Peyer's patch (tissue), 4 donors: Measurements from ENCODE around the gene AK5.

Experiments
- CTCF ChIP-seq, 6 experiments: fragments of 450-650 bp in 4 of 6; fragments of 200-600 bp in 2 of 6; sonication (generic) in 1 of 6; IDR thresholded peaks; one replicate each; pipeline ENCODE4 v1.5.1; 2017 to 2019; ENCODE audit warnings: antibody characterized with exemption in 6 of 6, mild to moderate bottlenecking in 3 of 6, moderate library complexity in 1 of 6
- POLR2A ChIP-seq, 2 donors: fragments of 450-650 bp; IDR thresholded peaks; one replicate each; pipeline ENCODE4 v1.5.1; 2017; ENCODE audit warnings: antibody characterized with exemption in 2 of 2, mild to moderate bottlenecking in 2 of 2, moderate library complexity in 2 of 2

GRCh38 chr1:77571642-77572041 lies 289.8 kb downstream of the AK5 start:
- TF ChIP-seq CTCF (IDR thresholded peaks at IDR 0.05) = no peak
- no peak for TF ChIP-seq POLR2A (IDR thresholded peaks at IDR 0.05)
